ENCODE results near the gene TRPV6.

The TRPV6 gene

GRCh38 chr7:142925413-142925812 is 39.9 kb upstream of the TRPV6 start:
- H2BK15ac ChIP-seq (ENCODE audit: low read length), result no peak overlapping the region
- DNase-seq (ENCODE audit: low spot score), result no peak
- WGBS, 2 donors (ENCODE audit: extremely low coverage in 2 of 2, insufficient read length in 2 of 2, insufficient replicate concordance in 1 of 2), result no CpG with 5 or more reads among the region's 12 CpGs

GRCh38 chr7:142923391-142923790 is 37.8 kb upstream of the TRPV6 start:
- Histone ChIP-seq H2BK5ac (ENCODE audit: low read length) (no peak overlapping the region), H3K23ac (ENCODE audit: low read depth, low read length, poor library complexity) (no peak overlapping the region), H3K18ac (ENCODE audit: low read length) (no peak overlapping the region), H3K27ac (replicated peaks; ENCODE audit: low read length) (no peak overlapping the region), H3K79me1 (ENCODE audit: low read depth, low read length) (no peaks in the 10 kb centered on the region), H3K27me3 (ENCODE audit: control insufficient read depth in 3 of 3, insufficient read depth in 3 of 3, low read depth in 1 of 3, low read length in 3 of 3) (no peaks in the 10 kb centered on the region), H3K36me3 (replicated peaks in 1 of 2; ENCODE audit: control insufficient read depth in 2 of 2, insufficient read depth in 2 of 2, low read length in 2 of 2) (no peaks in the 10 kb centered on the region), H3K4me2 (ENCODE audit: insufficient read depth, low read length, poor library complexity, severe bottlenecking) (no peak overlapping the region), H2BK15ac (ENCODE audit: low read length) (no peak overlapping the region), H3K4ac (ENCODE audit: low read length) (no peak overlapping the region), H2BK120ac (ENCODE audit: low read depth, low read length) (no peak overlapping the region), H2AK5ac (ENCODE audit: low read depth, low read length) (no peak overlapping the region), H3K9me3 (replicated peaks in 1 of 2; ENCODE audit: control insufficient read depth in 2 of 2, insufficient read depth in 1 of 2, low read depth in 1 of 2, low read length in 2 of 2) (no peaks in the 10 kb centered on the region), H4K8ac (ENCODE audit: low read depth, low read length) (no peak overlapping the region), H2BK12ac (ENCODE audit: low read length) (no peak overlapping the region), H3K14ac (ENCODE audit: low read length) (no peak overlapping the region), H3K4me3 (ENCODE audit: low read length in 2 of 2) (no peak overlapping the region), H2AFZ (ENCODE audit: low read length) (no peak overlapping the region), H3K4me1 (ENCODE audit: control insufficient read depth in 2 of 2, insufficient read depth in 1 of 2, low read depth in 1 of 2, low read length in 2 of 2) (no peaks in the 10 kb centered on the region), H4K91ac (ENCODE audit: low read depth, low read length, poor library complexity) (no peak overlapping the region), H3K9ac (ENCODE audit: low read depth, low read length, poor library complexity) (no peak overlapping the region)
- no peak for DNase-seq (ENCODE audit: low spot score)
- no CpG with 5 or more reads among the region's 2 CpGs for WGBS, 2 donors (ENCODE audit: extremely low coverage in 2 of 2, insufficient read length in 2 of 2, insufficient replicate concordance in 1 of 2)

More at GRCh38 chr7:142925413-142925812, 39.9 kb upstream of the TRPV6 start:
- Histone ChIP-seq H2AK5ac (ENCODE audit: low read depth, low read length) (no peak overlapping the region), H3K4me1 (ENCODE audit: control insufficient read depth in 2 of 2, insufficient read depth in 1 of 2, low read depth in 1 of 2, low read length in 2 of 2) (no peaks in the 10 kb centered on the region), H3K14ac (ENCODE audit: low read length) (no peak overlapping the region), H2BK5ac (ENCODE audit: low read length) (no peak overlapping the region), H3K9me3 (replicated peaks in 1 of 2; ENCODE audit: control insufficient read depth in 2 of 2, insufficient read depth in 1 of 2, low read depth in 1 of 2, low read length in 2 of 2) (no peaks in the 10 kb centered on the region), H3K79me1 (ENCODE audit: low read depth, low read length) (no peaks in the 10 kb centered on the region), H3K18ac (ENCODE audit: low read length) (no peak overlapping the region), H3K27me3 (ENCODE audit: control insufficient read depth in 3 of 3, insufficient read depth in 3 of 3, low read depth in 1 of 3, low read length in 3 of 3) (no peaks in the 10 kb centered on the region), H3K9ac (ENCODE audit: low read depth, low read length, poor library complexity) (no peak overlapping the region), H3K23ac (ENCODE audit: low read depth, low read length, poor library complexity) (no peak overlapping the region), H3K27ac (replicated peaks; ENCODE audit: low read length) (no peak overlapping the region), H3K4ac (ENCODE audit: low read length) (no peak overlapping the region), H2AFZ (ENCODE audit: low read length) (no peak overlapping the region), H2BK120ac (ENCODE audit: low read depth, low read length) (no peak overlapping the region), H3K4me2 (ENCODE audit: insufficient read depth, low read length, poor library complexity, severe bottlenecking) (no peak overlapping the region), H4K91ac (ENCODE audit: low read depth, low read length, poor library complexity) (no peak overlapping the region), H3K4me3 (ENCODE audit: low read length in 2 of 2) (no peak overlapping the region), H3K36me3 (replicated peaks in 1 of 2; ENCODE audit: control insufficient read depth in 2 of 2, insufficient read depth in 2 of 2, low read length in 2 of 2) (no peaks in the 10 kb centered on the region), H4K8ac (ENCODE audit: low read depth, low read length) (no peak overlapping the region), H2BK12ac (ENCODE audit: low read length) (no peak overlapping the region)

- H3K4me2 ChIP-seq (ENCODE audit: insufficient read depth, low read length, poor library complexity, severe bottlenecking), result no peak overlapping the region
- H3K18ac ChIP-seq (ENCODE audit: low read length), result no peak overlapping the region
- no peak overlapping the region for H3K23ac ChIP-seq (ENCODE audit: low read depth, low read length, poor library complexity)
- H2BK120ac ChIP-seq (ENCODE audit: low read depth, low read length), result no peak overlapping the region
- no peak overlapping the region for H2BK5ac ChIP-seq (ENCODE audit: low read length)
- no peaks in the 10 kb centered on the region for H3K4me1 ChIP-seq (ENCODE audit: control insufficient read depth in 2 of 2, insufficient read depth in 1 of 2, low read depth in 1 of 2, low read length in 2 of 2)
- H3K36me3 ChIP-seq (replicated peaks in 1 of 2; ENCODE audit: control insufficient read depth in 2 of 2, insufficient read depth in 2 of 2, low read length in 2 of 2), result no peaks in the 10 kb centered on the region
- WGBS, 2 donors (ENCODE audit: extremely low coverage in 2 of 2, insufficient read length in 2 of 2, insufficient replicate concordance in 1 of 2), result no CpG with 5 or more reads among the region's 3 CpGs
- H2AFZ ChIP-seq (ENCODE audit: low read length), result no peak overlapping the region
- H3K14ac ChIP-seq (ENCODE audit: low read length), result no peak overlapping the region
- H3K79me1 ChIP-seq (ENCODE audit: low read depth, low read length), result no peaks in the 10 kb centered on the region
- H2BK15ac ChIP-seq (ENCODE audit: low read length), result no peak overlapping the region
- H3K9ac ChIP-seq (ENCODE audit: low read depth, low read length, poor library complexity), result no peak overlapping the region
- no peak overlapping the region for H4K91ac ChIP-seq (ENCODE audit: low read depth, low read length, poor library complexity)
- no peaks in the 10 kb centered on the region for H3K27me3 ChIP-seq (ENCODE audit: control insufficient read depth in 3 of 3, insufficient read depth in 3 of 3, low read depth in 1 of 3, low read length in 3 of 3)
- no peak overlapping the region for H2AK5ac ChIP-seq (ENCODE audit: low read depth, low read length)
- no peak for DNase-seq (ENCODE audit: low spot score)
- no peak overlapping the region for H4K8ac ChIP-seq (ENCODE audit: low read depth, low read length)
- H3K4ac ChIP-seq (ENCODE audit: low read length), result no peak overlapping the region
- no peak overlapping the region for H3K27ac ChIP-seq (replicated peaks; ENCODE audit: low read length)
- no peaks in the 10 kb centered on the region for H3K9me3 ChIP-seq (replicated peaks in 1 of 2; ENCODE audit: control insufficient read depth in 2 of 2, insufficient read depth in 1 of 2, low read depth in 1 of 2, low read length in 2 of 2)
- no peak overlapping the region for H2BK12ac ChIP-seq (ENCODE audit: low read length)
- no peak overlapping the region for H3K4me3 ChIP-seq (ENCODE audit: low read length in 2 of 2)
These were observed 34.1 kb upstream of the TRPV6 start for GRCh38 chr7:142919656-142920055.

- Histone ChIP-seq H3K18ac (ENCODE audit: low read length) (no peak overlapping the region), H3K4ac (ENCODE audit: low read length) (no peak overlapping the region), H3K27me3 (ENCODE audit: control insufficient read depth in 3 of 3, insufficient read depth in 3 of 3, low read depth in 1 of 3, low read length in 3 of 3) (no peaks in the 10 kb centered on the region), H3K9ac (ENCODE audit: low read depth, low read length, poor library complexity) (no peak overlapping the region), H4K8ac (ENCODE audit: low read depth, low read length) (no peak overlapping the region), H2BK120ac (ENCODE audit: low read depth, low read length) (no peak overlapping the region), H3K23ac (ENCODE audit: low read depth, low read length, poor library complexity) (no peak overlapping the region), H3K79me1 (ENCODE audit: low read depth, low read length) (no peaks in the 10 kb centered on the region), H2BK5ac (ENCODE audit: low read length) (no peak overlapping the region), H3K27ac (replicated peaks; ENCODE audit: low read length) (no peak overlapping the region), H3K4me2 (ENCODE audit: insufficient read depth, low read length, poor library complexity, severe bottlenecking) (no peak overlapping the region), H3K4me1 (ENCODE audit: control insufficient read depth in 2 of 2, insufficient read depth in 1 of 2, low read depth in 1 of 2, low read length in 2 of 2) (no peaks in the 10 kb centered on the region), H2BK15ac (ENCODE audit: low read length) (no peak overlapping the region), H2AK5ac (ENCODE audit: low read depth, low read length) (no peak overlapping the region), H3K14ac (ENCODE audit: low read length) (no peak overlapping the region), H3K36me3 (replicated peaks in 1 of 2; ENCODE audit: control insufficient read depth in 2 of 2, insufficient read depth in 2 of 2, low read length in 2 of 2) (no peaks in the 10 kb centered on the region), H3K9me3 (replicated peaks in 1 of 2; ENCODE audit: control insufficient read depth in 2 of 2, insufficient read depth in 1 of 2, low read depth in 1 of 2, low read length in 2 of 2) (no peaks in the 10 kb centered on the region), H3K4me3 (ENCODE audit: low read length in 2 of 2) (no peak overlapping the region), H4K91ac (ENCODE audit: low read depth, low read length, poor library complexity) (no peak overlapping the region), H2AFZ (ENCODE audit: low read length) (no peak overlapping the region), H2BK12ac (ENCODE audit: low read length) (no peak overlapping the region)
- DNase-seq (ENCODE audit: low spot score), result no peak
- WGBS, 2 donors (ENCODE audit: extremely low coverage in 2 of 2, insufficient read length in 2 of 2, insufficient replicate concordance in 1 of 2), result no CpG with 5 or more reads among the region's 2 CpGs
These were observed 33.4 kb upstream of the TRPV6 start for GRCh38 chr7:142918901-142919300.
